DND-41 (cell line): ENCODE data around the gene CCDC30.

Experiments used
- EZH2 ChIP-seq: IDR thresholded peaks from 3 replicates; pipeline ENCODE4 v1.6.1; 2012; ENCODE audit warnings: borderline replicate concordance, low read depth, mild to moderate bottlenecking, moderate library complexity, low read length, inconsistent platforms; ENCODE audit not compliant: severe bottlenecking
- TF ChIP-seq, protein P1 (sequence below): IDR thresholded peaks from 2 replicates; pipeline ENCODE4 v1.5.1; 2012; ENCODE audit warnings: borderline replicate concordance, low read length, moderate library complexity, mild to moderate bottlenecking; ENCODE audit not compliant: poor library complexity, severe bottlenecking; ENCODE audit errors: extremely low read depth

GRCh38 chr1:42682739-42683531 lies 219.8 kb downstream of the CCDC30 start:
- TF ChIP-seq, protein P1, sequence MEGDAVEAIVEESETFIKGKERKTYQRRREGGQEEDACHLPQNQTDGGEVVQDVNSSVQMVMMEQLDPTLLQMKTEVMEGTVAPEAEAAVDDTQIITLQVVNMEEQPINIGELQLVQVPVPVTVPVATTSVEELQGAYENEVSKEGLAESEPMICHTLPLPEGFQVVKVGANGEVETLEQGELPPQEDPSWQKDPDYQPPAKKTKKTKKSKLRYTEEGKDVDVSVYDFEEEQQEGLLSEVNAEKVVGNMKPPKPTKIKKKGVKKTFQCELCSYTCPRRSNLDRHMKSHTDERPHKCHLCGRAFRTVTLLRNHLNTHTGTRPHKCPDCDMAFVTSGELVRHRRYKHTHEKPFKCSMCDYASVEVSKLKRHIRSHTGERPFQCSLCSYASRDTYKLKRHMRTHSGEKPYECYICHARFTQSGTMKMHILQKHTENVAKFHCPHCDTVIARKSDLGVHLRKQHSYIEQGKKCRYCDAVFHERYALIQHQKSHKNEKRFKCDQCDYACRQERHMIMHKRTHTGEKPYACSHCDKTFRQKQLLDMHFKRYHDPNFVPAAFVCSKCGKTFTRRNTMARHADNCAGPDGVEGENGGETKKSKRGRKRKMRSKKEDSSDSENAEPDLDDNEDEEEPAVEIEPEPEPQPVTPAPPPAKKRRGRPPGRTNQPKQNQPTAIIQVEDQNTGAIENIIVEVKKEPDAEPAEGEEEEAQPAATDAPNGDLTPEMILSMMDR = no peak
- TF ChIP-seq EZH2 = no peak
